Fibroblast of lung (primary cell): ENCODE measurements around the gene GABBR2.

Experiments
- EZH2 ChIP-seq: IDR thresholded peaks from 2 replicates; pipeline ENCODE4 v1.5.1; 2012; ENCODE audit warnings: low read length, control low read depth, mild to moderate bottlenecking; ENCODE audit errors: missing control alignments
- TF ChIP-seq, protein P1 (sequence below), 2 donors: IDR thresholded peaks in 1 of 2; conservative IDR thresholded peaks in 1 of 2; 1 replicate in 1 of 2; 2 replicates in 1 of 2; pipeline ENCODE4 v1.5.1; 2011 to 2012; ENCODE audit warnings: low read length in 2 of 2, control low read depth in 1 of 2, inconsistent platforms in 1 of 2, low read depth in 1 of 2, mild to moderate bottlenecking in 1 of 2

DNA sequence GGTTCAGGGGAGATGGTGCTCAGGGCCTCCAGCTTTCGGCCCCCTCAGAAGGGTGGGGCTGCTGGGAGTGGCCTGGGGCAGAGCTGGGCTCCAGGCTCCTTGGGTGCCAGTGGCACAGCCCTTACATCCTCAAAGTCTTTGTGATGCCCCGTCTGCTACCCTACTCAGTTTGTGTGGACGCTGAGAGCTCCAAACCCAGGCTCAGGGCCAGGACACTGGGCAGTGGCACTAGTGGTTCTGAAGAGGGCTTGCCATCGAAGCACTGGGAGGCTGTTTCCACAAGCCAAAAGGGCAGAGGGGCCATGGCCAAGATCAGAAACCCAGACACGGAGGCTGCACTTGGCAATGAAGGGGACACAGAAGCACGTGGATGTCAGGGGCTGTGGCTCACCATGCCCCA, 99.1 kb downstream of the GABBR2 start:
- TF ChIP-seq, protein P1, sequence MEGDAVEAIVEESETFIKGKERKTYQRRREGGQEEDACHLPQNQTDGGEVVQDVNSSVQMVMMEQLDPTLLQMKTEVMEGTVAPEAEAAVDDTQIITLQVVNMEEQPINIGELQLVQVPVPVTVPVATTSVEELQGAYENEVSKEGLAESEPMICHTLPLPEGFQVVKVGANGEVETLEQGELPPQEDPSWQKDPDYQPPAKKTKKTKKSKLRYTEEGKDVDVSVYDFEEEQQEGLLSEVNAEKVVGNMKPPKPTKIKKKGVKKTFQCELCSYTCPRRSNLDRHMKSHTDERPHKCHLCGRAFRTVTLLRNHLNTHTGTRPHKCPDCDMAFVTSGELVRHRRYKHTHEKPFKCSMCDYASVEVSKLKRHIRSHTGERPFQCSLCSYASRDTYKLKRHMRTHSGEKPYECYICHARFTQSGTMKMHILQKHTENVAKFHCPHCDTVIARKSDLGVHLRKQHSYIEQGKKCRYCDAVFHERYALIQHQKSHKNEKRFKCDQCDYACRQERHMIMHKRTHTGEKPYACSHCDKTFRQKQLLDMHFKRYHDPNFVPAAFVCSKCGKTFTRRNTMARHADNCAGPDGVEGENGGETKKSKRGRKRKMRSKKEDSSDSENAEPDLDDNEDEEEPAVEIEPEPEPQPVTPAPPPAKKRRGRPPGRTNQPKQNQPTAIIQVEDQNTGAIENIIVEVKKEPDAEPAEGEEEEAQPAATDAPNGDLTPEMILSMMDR (conservative IDR thresholded peaks at IDR 0.05 in 1 of 2, IDR thresholded peaks at IDR 0.05 in 1 of 2; ENCODE audit: low read depth in 1 of 2, low read length in 2 of 2), result no peak
- no peak for TF ChIP-seq EZH2
